ENCODE results near the gene CENPU. TPM values are rescaled to one million over a fixed set of nuclear protein-coding genes. Genes with fewer than 3 reads are reported as not detected.
A peak's percentile ranks its signal among the peaks of the same experiment; 100 is the strongest.

The CENPU gene
- total and polyA plus RNA-seq, 2 experiments from 2014 or later = 88.3 to 186 TPM

DNA sequence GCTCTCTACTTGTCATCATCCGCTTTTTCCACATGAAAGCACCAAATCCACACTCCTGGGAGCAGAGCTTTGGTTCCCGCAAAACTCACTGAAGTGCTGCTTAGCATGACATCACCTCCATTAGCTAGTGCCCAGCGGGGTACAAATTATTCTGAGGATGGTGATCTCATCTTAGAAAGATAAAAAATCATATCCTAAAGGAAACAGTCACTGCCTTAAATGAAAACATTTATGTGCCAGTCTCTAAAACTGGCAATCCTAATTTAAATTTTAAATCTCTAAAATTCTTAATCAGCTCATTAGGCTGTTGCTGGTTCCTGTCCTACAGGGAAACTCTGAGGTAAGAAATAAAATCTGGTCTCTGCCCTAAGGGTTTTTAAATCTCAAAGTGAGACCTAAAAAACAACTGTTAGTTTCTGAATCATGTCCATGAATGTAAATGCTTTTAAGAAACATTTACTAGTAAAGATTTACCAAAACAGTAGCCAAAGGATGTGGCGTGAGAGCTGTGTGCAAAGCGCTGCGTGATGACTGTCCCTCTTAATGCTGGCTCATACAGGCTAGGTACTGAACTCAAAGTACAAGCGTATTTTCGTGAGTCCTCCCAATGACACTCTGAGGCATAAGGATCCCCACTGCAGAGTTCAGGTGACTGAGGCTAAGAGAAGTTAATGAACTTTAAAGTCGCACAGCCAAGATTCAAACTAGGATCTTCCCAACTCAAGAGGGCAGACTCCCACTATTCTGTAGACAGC lies 89.2 kb downstream of the CENPU start:
- Histone ChIP-seq H4K20me1 (replicated peaks; ENCODE audit: insufficient read depth) (peaks cover 32% of the 10 kb centered on the region), H3K79me2 (replicated peaks; ENCODE audit: insufficient read depth) (peaks cover 89% of the 10 kb centered on the region), H3K4me2 (peak overlapping the region; percentile 58), H2AFZ (no peak overlapping the region), H3K4me1 (ENCODE audit: insufficient read depth) (peaks cover 46% of the 10 kb centered on the region), H3K4me3 (0 out of 2 replicates have a peak overlapping the region, but pooled peaks have one; percentile 12), H3F3A (replicated peaks; ENCODE audit: low read depth) (no peaks in the 10 kb centered on the region), H3K27me3 (ENCODE audit: insufficient read depth) (no peaks in the 10 kb centered on the region), H3K9me2 (ENCODE audit: insufficient read depth) (no peaks in the 10 kb centered on the region), H3K36me3 (ENCODE audit: insufficient read depth) (no peaks in the 10 kb centered on the region), H3K27ac (ENCODE audit: low read depth) (peak overlapping the region; percentile 71)
- Mint-ChIP-seq H3K36me3 (ENCODE audit: low read depth) (peaks cover 41% of the 10 kb centered on the region), H3K27ac (peak overlapping the region; percentile 54; the same call in 1 of the 2 replicates), H3K9me3 (no peaks in the 10 kb centered on the region; the same call in 2 of the 3 replicates), H3K27me3 (ENCODE audit: insufficient read depth, low read depth, poor library complexity) (peaks cover 7% of the 10 kb centered on the region), H3K4me1 (peaks cover 66% of the 10 kb centered on the region), H3K4me3 (0 out of 3 replicates have a peak overlapping the region, but pooled peaks have one; percentile 40)
- ATAC-seq (peak; percentile 2; the same call in 1 of the 3 replicates), DNase-seq (ENCODE audit: low spot score) (peak; percentile 24)
- TF ChIP-seq POLR2AphosphoS5 (IDR thresholded peaks at IDR 0.05; ENCODE audit: low read depth) (no peak), STAT1 (IDR thresholded peaks at IDR 0.05; ENCODE audit: unreplicated experiment) (no peak), EZH2phosphoT487 (IDR thresholded peaks at IDR 0.05; ENCODE audit: unreplicated experiment) (no peak), ZNF114 (CRISPR knock-in tag; IDR thresholded peaks at IDR 0.05) (no peak)
- TF ChIP-seq, protein P1, sequence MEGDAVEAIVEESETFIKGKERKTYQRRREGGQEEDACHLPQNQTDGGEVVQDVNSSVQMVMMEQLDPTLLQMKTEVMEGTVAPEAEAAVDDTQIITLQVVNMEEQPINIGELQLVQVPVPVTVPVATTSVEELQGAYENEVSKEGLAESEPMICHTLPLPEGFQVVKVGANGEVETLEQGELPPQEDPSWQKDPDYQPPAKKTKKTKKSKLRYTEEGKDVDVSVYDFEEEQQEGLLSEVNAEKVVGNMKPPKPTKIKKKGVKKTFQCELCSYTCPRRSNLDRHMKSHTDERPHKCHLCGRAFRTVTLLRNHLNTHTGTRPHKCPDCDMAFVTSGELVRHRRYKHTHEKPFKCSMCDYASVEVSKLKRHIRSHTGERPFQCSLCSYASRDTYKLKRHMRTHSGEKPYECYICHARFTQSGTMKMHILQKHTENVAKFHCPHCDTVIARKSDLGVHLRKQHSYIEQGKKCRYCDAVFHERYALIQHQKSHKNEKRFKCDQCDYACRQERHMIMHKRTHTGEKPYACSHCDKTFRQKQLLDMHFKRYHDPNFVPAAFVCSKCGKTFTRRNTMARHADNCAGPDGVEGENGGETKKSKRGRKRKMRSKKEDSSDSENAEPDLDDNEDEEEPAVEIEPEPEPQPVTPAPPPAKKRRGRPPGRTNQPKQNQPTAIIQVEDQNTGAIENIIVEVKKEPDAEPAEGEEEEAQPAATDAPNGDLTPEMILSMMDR (conservative IDR thresholded peaks at IDR 0.05; ENCODE audit: low read depth in 2 of 2) = 0 out of 4 replicates have a peak, but pooled peaks of 1 of the 2 experiments have one; percentile 2
- TF ChIP-seq, protein P2, sequence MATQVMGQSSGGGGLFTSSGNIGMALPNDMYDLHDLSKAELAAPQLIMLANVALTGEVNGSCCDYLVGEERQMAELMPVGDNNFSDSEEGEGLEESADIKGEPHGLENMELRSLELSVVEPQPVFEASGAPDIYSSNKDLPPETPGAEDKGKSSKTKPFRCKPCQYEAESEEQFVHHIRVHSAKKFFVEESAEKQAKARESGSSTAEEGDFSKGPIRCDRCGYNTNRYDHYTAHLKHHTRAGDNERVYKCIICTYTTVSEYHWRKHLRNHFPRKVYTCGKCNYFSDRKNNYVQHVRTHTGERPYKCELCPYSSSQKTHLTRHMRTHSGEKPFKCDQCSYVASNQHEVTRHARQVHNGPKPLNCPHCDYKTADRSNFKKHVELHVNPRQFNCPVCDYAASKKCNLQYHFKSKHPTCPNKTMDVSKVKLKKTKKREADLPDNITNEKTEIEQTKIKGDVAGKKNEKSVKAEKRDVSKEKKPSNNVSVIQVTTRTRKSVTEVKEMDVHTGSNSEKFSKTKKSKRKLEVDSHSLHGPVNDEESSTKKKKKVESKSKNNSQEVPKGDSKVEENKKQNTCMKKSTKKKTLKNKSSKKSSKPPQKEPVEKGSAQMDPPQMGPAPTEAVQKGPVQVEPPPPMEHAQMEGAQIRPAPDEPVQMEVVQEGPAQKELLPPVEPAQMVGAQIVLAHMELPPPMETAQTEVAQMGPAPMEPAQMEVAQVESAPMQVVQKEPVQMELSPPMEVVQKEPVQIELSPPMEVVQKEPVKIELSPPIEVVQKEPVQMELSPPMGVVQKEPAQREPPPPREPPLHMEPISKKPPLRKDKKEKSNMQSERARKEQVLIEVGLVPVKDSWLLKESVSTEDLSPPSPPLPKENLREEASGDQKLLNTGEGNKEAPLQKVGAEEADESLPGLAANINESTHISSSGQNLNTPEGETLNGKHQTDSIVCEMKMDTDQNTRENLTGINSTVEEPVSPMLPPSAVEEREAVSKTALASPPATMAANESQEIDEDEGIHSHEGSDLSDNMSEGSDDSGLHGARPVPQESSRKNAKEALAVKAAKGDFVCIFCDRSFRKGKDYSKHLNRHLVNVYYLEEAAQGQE (IDR thresholded peaks at IDR 0.05; ENCODE audit: unreplicated experiment) = no peak

Other genes with a start within 250 kb of the CENPU start
- 84.4 and 115 TPM in 2 replicates for gene CASP3, start 84.6 kb downstream of the CENPU start, total RNA-seq (2014; rRNA removed; shearing (Covaris generic))
- gene CASP3, start 84.6 kb downstream of the CENPU start, polyA plus RNA-seq (2016; fragmentation: Nextera tagmentation; extraction: Ambion mirVana) = 47.3 and 50.5 TPM in 2 replicates
- gene PRIMPOL, start 84.4 kb downstream of the CENPU start, total RNA-seq (2014; rRNA removed; shearing (Covaris generic)) = 3.5 and 10.1 TPM in 2 replicates
- 8.5 and 9.6 TPM in 2 replicates for gene PRIMPOL, start 84.4 kb downstream of the CENPU start, polyA plus RNA-seq (2016; fragmentation: Nextera tagmentation; extraction: Ambion mirVana)
- gene ACSL1, start 91.9 kb upstream of the CENPU start, total RNA-seq (2014; rRNA removed; shearing (Covaris generic)) = 11.0 and 13.1 TPM in 2 replicates
- 4.7 and 6.2 TPM in 2 replicates for gene ACSL1, start 91.9 kb upstream of the CENPU start, polyA plus RNA-seq (2016; fragmentation: Nextera tagmentation; extraction: Ambion mirVana)

Measured in GM23338 (cell line).